HL-60 (cell line): ENCODE results near the gene UBTF.

Experiments
- DNase-seq, 2 experiments: peaks; one replicate each; pipeline ENCODE4 v3.0.0-alpha.2; 2010 to 2020; ENCODE audit warnings: low read depth in 1 of 2, low spot score in 1 of 2
- H3K27ac ChIP-seq: fragments of 250-450 bp; sonication (Bioruptor Pico); replicated peaks from 2 replicates; pipeline ENCODE4 v1.5.1; 2020; ENCODE audit warnings: mild to moderate bottlenecking, moderate library complexity
- H3K27me3 ChIP-seq: fragments of 250-450 bp; sonication (Bioruptor Pico); 2 replicates; pipeline ENCODE4 v1.5.1; 2021; ENCODE audit warnings: mild to moderate bottlenecking, moderate library complexity; ENCODE audit not compliant: insufficient read depth, poor library complexity, severe bottlenecking
- H3K4me3 ChIP-seq: replicated peaks from 2 replicates; pipeline ENCODE4 v1.5.1; 2011; ENCODE audit warnings: mild to moderate bottlenecking, control low read depth, low read length; ENCODE audit not compliant: insufficient read depth
- CTCF ChIP-seq: IDR thresholded peaks from one replicate; pipeline ENCODE4 v1.5.1; 2011; ENCODE audit warnings: low read length, control low read depth, inconsistent platforms; ENCODE audit not compliant: insufficient read depth
- GABPA ChIP-seq: IDR thresholded peaks from 2 replicates; pipeline ENCODE4 v1.6.1; 2012; ENCODE audit warnings: low read depth
- POLR2AphosphoS5 ChIP-seq: IDR thresholded peaks from 2 replicates; pipeline ENCODE4 v1.6.1; 2012; ENCODE audit warnings: low read depth
- REST ChIP-seq: IDR thresholded peaks from 2 replicates; pipeline ENCODE4 v1.6.1; 2012; ENCODE audit warnings: low read depth; ENCODE audit not compliant: insufficient replicate concordance
- SPI1 ChIP-seq: IDR thresholded peaks from 2 replicates; pipeline ENCODE4 v1.6.1; 2012; ENCODE audit warnings: low read depth, mild to moderate bottlenecking, borderline replicate concordance

UBTF gene

GRCh38 chr17:44198721-44199552, 20.5 kb downstream of the UBTF start:
- H3K4me3 ChIP-seq = peak overlapping the region; percentile 75
- TF ChIP-seq POLR2AphosphoS5 = 0 out of 2 replicates have a peak, but pooled peaks have one; percentile 0
- TF ChIP-seq CTCF = no peak
- H3K27me3 ChIP-seq = no peaks in the 10 kb centered on the region
- peak in 1 of 2 experiments; percentile 44 for DNase-seq
- H3K27ac ChIP-seq = peak overlapping the region; percentile 93

- Histone ChIP-seq H3K4me3 (peak overlapping the region; percentile 75), H3K27me3 (no peaks in the 10 kb centered on the region), H3K27ac (peak overlapping the region; percentile 93)
- TF ChIP-seq GABPA = no peak
- TF ChIP-seq SPI1 = 0 out of 2 replicates have a peak, but pooled peaks have one; percentile 0
- peak; percentile 37; the same call in 1 of the 2 replicates for TF ChIP-seq POLR2AphosphoS5
- TF ChIP-seq REST = peak; percentile 5
- DNase-seq = peak; percentile 85 to 92
Observed at GRCh38 chr17:44197980-44198720, 21.3 kb downstream of the UBTF start.

- no peaks in the 10 kb centered on the region for H3K27me3 ChIP-seq
- H3K27ac ChIP-seq = peak overlapping the region; percentile 93
- DNase-seq = no peak
- H3K4me3 ChIP-seq = no peak overlapping the region
- no peak for TF ChIP-seq CTCF
- no peak for TF ChIP-seq POLR2AphosphoS5
- no peak for TF ChIP-seq REST
- no peak for TF ChIP-seq GABPA
- no peak for TF ChIP-seq SPI1
Observed at GRCh38 chr17:44197107-44197506, 22.4 kb downstream of the UBTF start.
